SK-N-SH treated with all-trans-retinoic acid at 6 μM for 48 hours (cell line): ENCODE results near the gene TH.

Source experiments
- ATAC-seq: fragments of 200-7000 bp; cut with Tn5 transposase; 3 replicates; pipeline ENCODE4 v1.9.1; 2020; ENCODE audit warnings: mild to moderate bottlenecking, moderate library complexity
- BACH2 ChIP-seq: fragments of 250-450 bp; sonication (Bioruptor Pico); IDR thresholded peaks from 2 replicates; pipeline ENCODE4 v1.9.0; 2021; ENCODE audit warnings: mild to moderate bottlenecking, borderline replicate concordance
- CREB5 ChIP-seq: fragments of 250-450 bp; sonication (Bioruptor Pico); IDR thresholded peaks from 2 replicates; pipeline ENCODE4 v1.5.1; 2020; ENCODE audit warnings: low read depth, mild to moderate bottlenecking, moderate library complexity
- CSDC2 ChIP-seq: fragments of 250-450 bp; sonication (Bioruptor Pico); IDR thresholded peaks from 2 replicates; pipeline ENCODE4 v1.5.0; 2020; ENCODE audit warnings: mild to moderate bottlenecking, moderate library complexity
- CSRNP3 ChIP-seq: fragments of 250-450 bp; sonication (Bioruptor Pico); IDR thresholded peaks from 2 replicates; pipeline ENCODE4 v1.5.1; 2021; ENCODE audit warnings: mild to moderate bottlenecking, moderate library complexity
- ESRRG ChIP-seq: fragments of 250-450 bp; sonication (Bioruptor Pico); IDR thresholded peaks from 2 replicates; pipeline ENCODE4 v1.6.1; 2021; ENCODE audit warnings: mild to moderate bottlenecking
- GLIS3 ChIP-seq: fragments of 250-450 bp; sonication (Bioruptor Pico); IDR thresholded peaks from 2 replicates; pipeline ENCODE4 v1.5.0; 2020; ENCODE audit warnings: mild to moderate bottlenecking, moderate library complexity
- ISL1 ChIP-seq: fragments of 250-450 bp; sonication (Bioruptor Pico); IDR thresholded peaks from 2 replicates; pipeline ENCODE4 v2.1.2; 2022; ENCODE audit warnings: mild to moderate bottlenecking, moderate library complexity
- OSR1 ChIP-seq: fragments of 250-450 bp; sonication (Bioruptor Pico); IDR thresholded peaks from 2 replicates; pipeline ENCODE4 v1.8.0; 2022; ENCODE audit warnings: moderate library complexity, mild to moderate bottlenecking, inconsistent platforms
- PATZ1 ChIP-seq: fragments of 250-450 bp; sonication (Bioruptor Pico); IDR thresholded peaks from 2 replicates; pipeline ENCODE4 v1.8.0; 2020; ENCODE audit warnings: mild to moderate bottlenecking, moderate library complexity, borderline replicate concordance
- POU6F1 ChIP-seq: fragments of 250-450 bp; sonication (Bioruptor Pico); IDR thresholded peaks from 2 replicates; pipeline ENCODE4 v1.8.0; 2021; ENCODE audit warnings: low read depth, mild to moderate bottlenecking, moderate library complexity, borderline replicate concordance
- PPARA ChIP-seq: fragments of 250-450 bp; sonication (Bioruptor Pico); IDR thresholded peaks from 2 replicates; pipeline ENCODE4 v1.5.0; 2020; ENCODE audit warnings: mild to moderate bottlenecking, borderline replicate concordance
- RARB ChIP-seq: fragments of 250-450 bp; sonication (Bioruptor Pico); IDR thresholded peaks from 2 replicates; pipeline ENCODE4 v1.8.0; 2021; ENCODE audit warnings: mild to moderate bottlenecking, moderate library complexity
- TCF4 ChIP-seq: fragments of 250-450 bp; sonication (Bioruptor Pico); IDR thresholded peaks from 2 replicates; pipeline ENCODE4 v1.8.0; 2021; ENCODE audit warnings: mild to moderate bottlenecking, moderate library complexity, borderline replicate concordance
- TOX ChIP-seq: fragments of 250-450 bp; sonication (Bioruptor Pico); IDR thresholded peaks from 2 replicates; pipeline ENCODE4 v1.8.0; 2021; ENCODE audit warnings: mild to moderate bottlenecking, moderate library complexity, borderline replicate concordance
- TSHZ2 ChIP-seq: fragments of 250-450 bp; sonication (Bioruptor Pico); IDR thresholded peaks from 2 replicates; pipeline ENCODE4 v1.5.0; 2020; ENCODE audit warnings: mild to moderate bottlenecking, moderate library complexity
- ZC3H10 ChIP-seq: fragments of 250-450 bp; sonication (Bioruptor Pico); IDR thresholded peaks from 2 replicates; pipeline ENCODE4 v1.5.1; 2021; ENCODE audit warnings: mild to moderate bottlenecking, moderate library complexity
- ZFP3 ChIP-seq: fragments of 250-450 bp; sonication (Bioruptor Pico); IDR thresholded peaks from 2 replicates; pipeline ENCODE4 v1.5.0; 2020; ENCODE audit warnings: mild to moderate bottlenecking, moderate library complexity
- ZNF565 ChIP-seq: fragments of 450-650 bp; formaldehyde crosslinking; conservative IDR thresholded peaks from 2 replicates; pipeline ENCODE4 v1.5.0; 2020; ENCODE audit warnings: low read depth, mild to moderate bottlenecking, moderate library complexity
- ZNF70 ChIP-seq: fragments of 450-650 bp; formaldehyde crosslinking; IDR thresholded peaks from 2 replicates; pipeline ENCODE4 v1.5.0; 2020; ENCODE audit warnings: mild to moderate bottlenecking, moderate library complexity
- ZNF8 ChIP-seq: fragments of 450-650 bp; formaldehyde crosslinking; IDR thresholded peaks from 2 replicates; pipeline ENCODE4 v1.5.0; 2020; ENCODE audit warnings: mild to moderate bottlenecking, moderate library complexity

The TH gene

GRCh38 chr11:2122907-2123627 lies 48.5 kb downstream of the TH start:
- TF ChIP-seq TOX (CRISPR knock-in tag) (no peak), TCF4 (no peak), ISL1 (CRISPR knock-in tag) (no peak), ZC3H10 (CRISPR knock-in tag) (no peak), OSR1 (no peak), RARB (CRISPR knock-in tag) (no peak), ESRRG (CRISPR knock-in tag) (no peak), ZNF70 (CRISPR knock-in tag) (no peak), PATZ1 (CRISPR knock-in tag) (no peak), ZFP3 (CRISPR knock-in tag) (no peak), PPARA (no peak), ZNF565 (no peak)
- ATAC-seq: no peak

- TF ChIP-seq TSHZ2 (CRISPR knock-in tag): no peak
- no peak for TF ChIP-seq TCF4
- TF ChIP-seq CSRNP3: no peak
- TF ChIP-seq, all 23 proteins: peak for 0
- ATAC-seq: no peak
These were observed 49.3 kb downstream of the TH start for GRCh38 chr11:2122222-2122906.

GRCh38 chr11:2121227-2122130 lies 50.1 kb downstream of the TH start:
- no peak for ATAC-seq
- TF ChIP-seq RARB (CRISPR knock-in tag) (no peak), PPARA (no peak), TSHZ2 (CRISPR knock-in tag) (no peak), POU6F1 (CRISPR knock-in tag) (no peak), ISL1 (CRISPR knock-in tag) (no peak), ZFP3 (CRISPR knock-in tag) (no peak), BACH2 (no peak), OSR1 (no peak), CREB5 (CRISPR knock-in tag) (no peak), PATZ1 (CRISPR knock-in tag) (no peak), ZNF70 (CRISPR knock-in tag) (no peak), ESRRG (CRISPR knock-in tag) (no peak), ZNF8 (CRISPR knock-in tag) (no peak), GLIS3 (CRISPR knock-in tag) (no peak), TCF4 (no peak), CSDC2 (CRISPR knock-in tag) (no peak), ZNF565 (no peak)
